ENCODE results near the gene DSCAM. TPM values are rescaled to one million over a fixed set of nuclear protein-coding genes. Genes with fewer than 3 reads are reported as not detected.

Gene DSCAM
- total RNA-seq, 1 donor from 2014 or later = 2.7 TPM

DNA sequence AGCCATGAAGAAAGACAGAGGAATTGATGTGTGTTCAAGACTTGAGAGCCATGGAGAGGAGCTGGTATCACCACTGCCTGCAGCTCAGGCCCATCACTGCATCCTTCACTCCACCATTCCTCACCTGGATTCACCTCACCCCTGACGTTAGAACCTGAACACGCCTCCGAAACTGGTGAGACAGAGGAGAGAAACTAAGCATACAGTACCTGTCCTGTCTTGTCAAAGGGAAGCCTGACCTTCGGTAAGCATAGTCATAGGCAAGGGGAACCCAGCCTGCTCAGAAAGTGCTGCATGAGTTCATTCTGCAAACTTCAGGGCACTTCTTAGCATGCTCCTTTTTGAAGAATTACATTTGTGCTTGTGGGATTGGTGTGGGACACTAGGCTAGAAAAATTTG is 425.8 kb downstream of the DSCAM start:
- H3K27ac Mint-ChIP-seq = no peak overlapping the region
- H3K9me3 Mint-ChIP-seq (ENCODE audit: low read depth) = peaks cover 17% of the 10 kb centered on the region
- H3K4me3 Mint-ChIP-seq (ENCODE audit: low read depth) = no peak overlapping the region
- no peaks in the 10 kb centered on the region for H3K27me3 Mint-ChIP-seq
- H3K36me3 Mint-ChIP-seq (ENCODE audit: insufficient read depth) = peaks cover 4% of the 10 kb centered on the region
- no peak for DNase-seq (ENCODE audit: low spot score, unreplicated experiment)
- peaks cover 5% of the 10 kb centered on the region for H3K4me1 Mint-ChIP-seq (ENCODE audit: low read depth)
- TF ChIP-seq, protein P1, sequence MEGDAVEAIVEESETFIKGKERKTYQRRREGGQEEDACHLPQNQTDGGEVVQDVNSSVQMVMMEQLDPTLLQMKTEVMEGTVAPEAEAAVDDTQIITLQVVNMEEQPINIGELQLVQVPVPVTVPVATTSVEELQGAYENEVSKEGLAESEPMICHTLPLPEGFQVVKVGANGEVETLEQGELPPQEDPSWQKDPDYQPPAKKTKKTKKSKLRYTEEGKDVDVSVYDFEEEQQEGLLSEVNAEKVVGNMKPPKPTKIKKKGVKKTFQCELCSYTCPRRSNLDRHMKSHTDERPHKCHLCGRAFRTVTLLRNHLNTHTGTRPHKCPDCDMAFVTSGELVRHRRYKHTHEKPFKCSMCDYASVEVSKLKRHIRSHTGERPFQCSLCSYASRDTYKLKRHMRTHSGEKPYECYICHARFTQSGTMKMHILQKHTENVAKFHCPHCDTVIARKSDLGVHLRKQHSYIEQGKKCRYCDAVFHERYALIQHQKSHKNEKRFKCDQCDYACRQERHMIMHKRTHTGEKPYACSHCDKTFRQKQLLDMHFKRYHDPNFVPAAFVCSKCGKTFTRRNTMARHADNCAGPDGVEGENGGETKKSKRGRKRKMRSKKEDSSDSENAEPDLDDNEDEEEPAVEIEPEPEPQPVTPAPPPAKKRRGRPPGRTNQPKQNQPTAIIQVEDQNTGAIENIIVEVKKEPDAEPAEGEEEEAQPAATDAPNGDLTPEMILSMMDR (IDR thresholded peaks at IDR 0.05; ENCODE audit: unreplicated experiment) = no peak

DNA sequence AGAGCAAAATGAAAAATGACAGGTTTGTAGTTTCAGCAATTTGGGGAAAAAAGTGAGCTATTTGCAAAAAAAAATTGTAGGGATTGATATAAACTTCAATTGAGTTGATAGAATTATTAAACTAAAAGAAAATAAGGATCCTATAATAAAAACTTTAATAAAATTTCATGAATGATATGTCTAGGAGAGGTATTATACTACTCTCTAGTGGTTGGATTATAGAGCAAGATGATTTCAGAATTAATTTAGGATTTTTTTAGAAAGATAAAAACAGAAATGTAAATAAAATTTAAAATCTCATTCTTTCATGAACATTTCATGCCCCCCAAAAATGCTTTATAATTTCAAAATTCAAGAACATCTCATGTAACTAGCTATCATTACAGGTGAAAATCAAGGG is 430.4 kb downstream of the DSCAM start:
- TF ChIP-seq, protein P1 (IDR thresholded peaks at IDR 0.05; ENCODE audit: unreplicated experiment) = no peak
- Mint-ChIP-seq H3K27ac (no peak overlapping the region), H3K9me3 (ENCODE audit: low read depth) (peaks cover 24% of the 10 kb centered on the region), H3K27me3 (no peaks in the 10 kb centered on the region), H3K4me1 (ENCODE audit: low read depth) (peaks cover 18% of the 10 kb centered on the region), H3K4me3 (ENCODE audit: low read depth) (no peak overlapping the region), H3K36me3 (ENCODE audit: insufficient read depth) (peaks cover 5% of the 10 kb centered on the region)
- no peak for DNase-seq (ENCODE audit: low spot score, unreplicated experiment)

DNA sequence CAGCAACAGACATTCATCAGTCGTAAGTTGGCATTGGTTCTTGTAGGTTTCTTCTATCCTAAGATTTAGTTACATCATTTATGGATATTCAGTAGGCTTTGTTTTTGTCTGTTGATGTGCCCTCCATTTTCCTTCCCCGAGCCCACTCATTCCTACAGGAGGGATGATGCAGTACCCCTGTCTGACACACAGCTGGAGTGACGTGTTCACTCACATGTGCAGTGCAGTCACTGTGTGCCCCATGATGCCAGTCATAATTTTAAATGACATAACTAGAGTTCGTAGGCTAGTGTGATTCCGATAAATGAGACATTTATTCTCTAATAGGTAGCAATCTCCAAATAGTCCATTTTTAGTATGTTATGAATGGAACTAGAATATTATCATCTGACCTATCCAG is 438.4 kb downstream of the DSCAM start:
- H3K27me3 Mint-ChIP-seq = no peaks in the 10 kb centered on the region
- peaks cover 14% of the 10 kb centered on the region for H3K4me1 Mint-ChIP-seq (ENCODE audit: low read depth)
- H3K27ac Mint-ChIP-seq = no peak overlapping the region
- H3K36me3 Mint-ChIP-seq (ENCODE audit: insufficient read depth) = peaks cover 1% of the 10 kb centered on the region
- no peak overlapping the region for H3K4me3 Mint-ChIP-seq (ENCODE audit: low read depth)
- TF ChIP-seq, protein P1 (IDR thresholded peaks at IDR 0.05; ENCODE audit: unreplicated experiment) = no peak
- H3K9me3 Mint-ChIP-seq (ENCODE audit: low read depth) = peaks cover 13% of the 10 kb centered on the region
- no peak for DNase-seq (ENCODE audit: low spot score, unreplicated experiment)

DNA sequence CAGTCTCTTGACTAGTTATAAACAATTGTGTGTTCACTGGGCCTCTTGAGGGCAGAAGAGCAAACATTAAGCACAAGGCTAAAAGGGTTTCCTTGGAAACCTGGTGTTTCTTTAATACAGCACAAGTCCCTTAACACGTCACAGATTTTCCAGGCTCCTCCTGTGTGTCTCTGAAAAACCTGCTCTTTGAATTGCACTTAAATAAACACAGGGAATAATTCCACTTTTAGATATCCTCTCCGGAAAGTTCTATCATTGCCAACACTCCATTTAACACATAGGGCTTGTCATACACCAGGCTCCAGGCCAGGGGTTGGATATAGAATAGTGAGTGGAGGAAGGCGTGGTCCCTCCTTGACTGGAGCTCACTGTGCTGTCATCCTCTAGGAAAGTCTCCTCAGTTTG is 442.6 kb downstream of the DSCAM start:
- peak overlapping the region; percentile 62 for H3K27ac Mint-ChIP-seq
- H3K36me3 Mint-ChIP-seq (ENCODE audit: insufficient read depth) = no peaks in the 10 kb centered on the region
- H3K27me3 Mint-ChIP-seq = no peaks in the 10 kb centered on the region

DNA sequence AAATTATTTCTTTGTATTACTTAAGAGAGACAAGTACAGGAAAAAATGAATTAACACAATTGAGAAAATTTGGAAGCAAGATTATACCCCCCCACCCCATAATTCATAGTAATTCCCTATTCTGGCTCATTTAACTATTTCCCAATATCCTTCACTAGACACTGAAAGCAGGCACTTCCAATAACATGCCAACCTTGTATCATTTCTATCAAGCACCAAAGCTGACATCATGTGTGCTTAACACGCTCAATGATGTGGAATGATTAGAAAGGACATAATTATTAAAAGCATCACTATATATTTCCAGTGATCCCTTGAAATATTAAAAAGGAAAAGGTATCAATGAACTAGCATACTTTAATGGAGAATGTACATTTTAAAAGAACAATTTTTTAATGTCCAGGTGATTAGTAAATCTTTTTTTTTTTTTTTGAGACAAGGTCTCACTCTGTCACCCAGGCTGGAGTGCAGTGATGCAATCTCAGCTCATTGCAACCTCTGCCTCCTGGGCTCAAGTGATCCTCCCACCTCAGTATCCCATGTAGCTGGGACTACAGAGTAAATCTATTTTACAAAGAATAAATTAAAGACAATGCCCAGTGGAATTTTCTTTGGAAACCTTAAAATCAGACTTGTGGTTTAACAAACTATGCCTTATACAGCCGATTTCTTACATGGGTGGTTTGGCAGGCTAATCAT is 443.9 kb downstream of the DSCAM start:
- H3K9me3 Mint-ChIP-seq (ENCODE audit: low read depth) = no peaks in the 10 kb centered on the region
- H3K36me3 Mint-ChIP-seq (ENCODE audit: insufficient read depth) = no peaks in the 10 kb centered on the region
- peaks cover 12% of the 10 kb centered on the region for H3K4me1 Mint-ChIP-seq (ENCODE audit: low read depth)
- no peak overlapping the region for H3K27ac Mint-ChIP-seq
- H3K27me3 Mint-ChIP-seq = no peaks in the 10 kb centered on the region
- TF ChIP-seq, protein P1 (IDR thresholded peaks at IDR 0.05; ENCODE audit: unreplicated experiment) = no peak
- no peak for DNase-seq (ENCODE audit: low spot score, unreplicated experiment)
- H3K4me3 Mint-ChIP-seq (ENCODE audit: low read depth) = no peak overlapping the region

More for the DNA sequence above, 442.6 kb downstream of the DSCAM start:
- peaks cover 12% of the 10 kb centered on the region for H3K4me1 Mint-ChIP-seq (ENCODE audit: low read depth)
- no peaks in the 10 kb centered on the region for H3K9me3 Mint-ChIP-seq (ENCODE audit: low read depth)
- TF ChIP-seq, protein P1 (IDR thresholded peaks at IDR 0.05; ENCODE audit: unreplicated experiment) = no peak
- DNase-seq (ENCODE audit: low spot score, unreplicated experiment) = no peak
- no peak overlapping the region for H3K4me3 Mint-ChIP-seq (ENCODE audit: low read depth)
